GM19397 (cell line): Measurements from ENCODE around the gene TMEM106C.
A peak's percentile ranks its signal among the peaks of the same experiment; 100 is the strongest.

Source experiments
- ATAC-seq: cut with Tn5 transposase; IDR thresholded peaks from one replicate; pipeline ENCODE4 v1.9.1; 2021; ENCODE audit warnings: mild to moderate bottlenecking, moderate library complexity; ENCODE audit not compliant: unreplicated experiment

Gene TMEM106C

GRCh38 chr12:47979166-47979565 is 15.8 kb downstream of the TMEM106C start:
- ATAC-seq: no peak

- ATAC-seq: no peak
Observed at GRCh38 chr12:47979686-47980085, 16.3 kb downstream of the TMEM106C start.

- no peak for ATAC-seq
Observed at GRCh38 chr12:47980197-47980596, 16.8 kb downstream of the TMEM106C start.

GRCh38 chr12:47980779-47981495 is 17.5 kb downstream of the TMEM106C start:
- no peak for ATAC-seq

- ATAC-seq: no peak
Observed at GRCh38 chr12:47981496-47982260, 18.3 kb downstream of the TMEM106C start.

GRCh38 chr12:47982311-47982710 is 18.9 kb downstream of the TMEM106C start:
- no peak for ATAC-seq

GRCh38 chr12:47982770-47983169 is 19.4 kb downstream of the TMEM106C start:
- no peak for ATAC-seq

GRCh38 chr12:47983541-47984115 is 20.2 kb downstream of the TMEM106C start:
- ATAC-seq: no peak

GRCh38 chr12:47984331-47984801 is 21.0 kb downstream of the TMEM106C start:
- no peak for ATAC-seq

- ATAC-seq: no peak
Observed at GRCh38 chr12:47985596-47986290, 22.3 kb downstream of the TMEM106C start.

- no peak for ATAC-seq
Observed at GRCh38 chr12:47986291-47986660, 22.9 kb downstream of the TMEM106C start.

- ATAC-seq: no peak
Observed at GRCh38 chr12:47986832-47987231, 23.4 kb downstream of the TMEM106C start.

GRCh38 chr12:47987411-47988072 is 24.1 kb downstream of the TMEM106C start:
- ATAC-seq: no peak

GRCh38 chr12:47988073-47989022 is 25.0 kb downstream of the TMEM106C start:
- no peak for ATAC-seq

GRCh38 chr12:47989023-47989417 is 25.6 kb downstream of the TMEM106C start:
- no peak for ATAC-seq

GRCh38 chr12:47989666-47990065 is 26.3 kb downstream of the TMEM106C start:
- no peak for ATAC-seq

- ATAC-seq: peak; percentile 95
Observed at GRCh38 chr12:47990351-47991105, 27.1 kb downstream of the TMEM106C start.

GRCh38 chr12:47991106-47992061 is 28.0 kb downstream of the TMEM106C start:
- ATAC-seq: no peak
